ENCODE results near the gene NHERF1.

DNA sequence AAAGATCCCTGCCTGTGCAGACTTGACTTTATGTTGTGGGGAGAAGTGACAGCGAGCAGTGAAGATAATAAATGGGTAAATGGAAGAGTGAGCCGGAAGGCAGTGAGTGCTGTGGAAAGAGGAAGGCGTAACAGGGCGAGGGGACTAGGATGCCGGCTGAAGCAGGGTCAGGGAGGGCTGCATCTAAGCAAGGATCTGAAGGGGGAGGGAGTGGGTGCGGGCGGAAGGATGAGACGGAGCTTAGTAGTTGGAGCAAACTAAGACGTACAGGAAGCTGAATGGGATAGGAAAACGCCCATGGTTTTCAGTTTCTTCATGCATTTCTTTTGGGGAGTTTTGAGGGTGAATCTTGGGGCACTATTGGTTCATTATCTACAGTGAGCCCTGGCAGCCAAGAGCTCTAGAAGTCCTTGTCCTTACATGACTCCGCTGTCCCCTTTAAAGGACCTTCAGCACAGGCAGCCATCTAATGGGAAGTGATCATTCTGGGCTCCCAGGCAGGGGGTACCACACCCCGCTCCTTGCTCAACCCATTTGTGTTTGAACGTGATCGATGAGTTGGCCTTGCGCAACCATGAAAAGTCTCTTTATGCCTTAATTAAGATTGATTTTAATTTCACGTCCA is 38.1 kb downstream of the NHERF1 start:
- TF ChIP-seq, protein P1, sequence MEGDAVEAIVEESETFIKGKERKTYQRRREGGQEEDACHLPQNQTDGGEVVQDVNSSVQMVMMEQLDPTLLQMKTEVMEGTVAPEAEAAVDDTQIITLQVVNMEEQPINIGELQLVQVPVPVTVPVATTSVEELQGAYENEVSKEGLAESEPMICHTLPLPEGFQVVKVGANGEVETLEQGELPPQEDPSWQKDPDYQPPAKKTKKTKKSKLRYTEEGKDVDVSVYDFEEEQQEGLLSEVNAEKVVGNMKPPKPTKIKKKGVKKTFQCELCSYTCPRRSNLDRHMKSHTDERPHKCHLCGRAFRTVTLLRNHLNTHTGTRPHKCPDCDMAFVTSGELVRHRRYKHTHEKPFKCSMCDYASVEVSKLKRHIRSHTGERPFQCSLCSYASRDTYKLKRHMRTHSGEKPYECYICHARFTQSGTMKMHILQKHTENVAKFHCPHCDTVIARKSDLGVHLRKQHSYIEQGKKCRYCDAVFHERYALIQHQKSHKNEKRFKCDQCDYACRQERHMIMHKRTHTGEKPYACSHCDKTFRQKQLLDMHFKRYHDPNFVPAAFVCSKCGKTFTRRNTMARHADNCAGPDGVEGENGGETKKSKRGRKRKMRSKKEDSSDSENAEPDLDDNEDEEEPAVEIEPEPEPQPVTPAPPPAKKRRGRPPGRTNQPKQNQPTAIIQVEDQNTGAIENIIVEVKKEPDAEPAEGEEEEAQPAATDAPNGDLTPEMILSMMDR (IDR thresholded peaks at IDR 0.05) = no peak
- TF ChIP-seq ZBTB33 (IDR thresholded peaks at IDR 0.05; ENCODE audit: borderline replicate concordance, low read depth) = no peak
- TF ChIP-seq TAF1 (IDR thresholded peaks at IDR 0.05; ENCODE audit: borderline replicate concordance, low read depth, low read length) = no peak
- TF ChIP-seq, protein P2, sequence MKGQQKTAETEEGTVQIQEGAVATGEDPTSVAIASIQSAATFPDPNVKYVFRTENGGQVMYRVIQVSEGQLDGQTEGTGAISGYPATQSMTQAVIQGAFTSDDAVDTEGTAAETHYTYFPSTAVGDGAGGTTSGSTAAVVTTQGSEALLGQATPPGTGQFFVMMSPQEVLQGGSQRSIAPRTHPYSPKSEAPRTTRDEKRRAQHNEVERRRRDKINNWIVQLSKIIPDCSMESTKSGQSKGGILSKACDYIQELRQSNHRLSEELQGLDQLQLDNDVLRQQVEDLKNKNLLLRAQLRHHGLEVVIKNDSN (IDR thresholded peaks at IDR 0.05; ENCODE audit: borderline replicate concordance, low read depth) = no peak

All from SK-N-SH (cell line).